H1 (cell line): ENCODE data around the gene CNOT3. TPM values are rescaled to one million over a fixed set of nuclear protein-coding genes. Genes with fewer than 3 reads are reported as not detected.

ENCODE experiments used
- CTCF ChIA-PET: fragments of 300-600 bp; sonication (Branson Sonifier 250); formaldehyde crosslinking; loops from one replicate; lab custom pipeline; 2021; ENCODE audit not compliant: partially characterized antibody; lab: Charles Lee
- POLR2A ChIA-PET: fragments of 300-600 bp; sonication (Branson Sonifier 250); formaldehyde crosslinking; loops from one replicate; lab custom pipeline; 2021; ENCODE audit warnings: inconsistent platforms; ENCODE audit not compliant: partially characterized antibody; lab: Charles Lee
- DNase-seq, 2 experiments: peaks; one replicate each; pipeline versions ENCODE4 v3.0.0 to v3.0.0-alpha.2; 2010 to 2022; ENCODE audit warnings: low spot score in 2 of 2, low read depth in 1 of 2, mixed read lengths in 1 of 2
- FAIRE-seq: peaks from 2 replicates; lab custom pipeline; 2011; peaks lifted over from hg19 to GRCh38; lab: Jason Lieb, UNC
- H2AFZ ChIP-seq: 2 replicates; pipeline ENCODE4 v1.8.1; 2012; ENCODE audit warnings: low read length, inconsistent platforms
- H2AK5ac ChIP-seq: 2 replicates; pipeline ENCODE4 v1.6.1; 2013; ENCODE audit warnings: low read depth, low read length
- H2BK120ac ChIP-seq: replicated peaks from 2 replicates; pipeline ENCODE3; 2013; ENCODE audit warnings: low read depth, low read length, inconsistent platforms
- H2BK12ac ChIP-seq: 2 replicates; pipeline ENCODE4 v1.6.1; 2013; ENCODE audit warnings: low read depth, low read length
- H2BK15ac ChIP-seq: 2 replicates; pipeline ENCODE4 v1.6.1; 2013; ENCODE audit warnings: low read length
- H2BK20ac ChIP-seq: 2 replicates; pipeline ENCODE4 v1.6.1; 2013; ENCODE audit warnings: low read length
- H2BK5ac ChIP-seq: 2 replicates; pipeline ENCODE4 v1.6.1; 2013; ENCODE audit warnings: low read depth, low read length
- H3K14ac ChIP-seq: 2 replicates; pipeline ENCODE4 v1.6.1; 2013; ENCODE audit warnings: inconsistent platforms; ENCODE audit not compliant: insufficient read length
- H3K18ac ChIP-seq: 2 replicates; pipeline ENCODE4 v1.6.1; 2013; ENCODE audit warnings: low read length; ENCODE audit errors: extremely low read depth
- H3K23ac ChIP-seq: 2 replicates; pipeline ENCODE4 v1.6.1; 2013; ENCODE audit warnings: inconsistent platforms; ENCODE audit not compliant: insufficient read length
- H3K23me2 ChIP-seq: 2 replicates; pipeline ENCODE4 v1.6.1; 2013; ENCODE audit warnings: low read depth, low read length
- H3K27ac ChIP-seq: 2 replicates; pipeline ENCODE4 v1.6.1; 2011; ENCODE audit warnings: low read depth, low read length, inconsistent platforms
- H3K27me3 ChIP-seq, 4 experiments: replicated peaks in 1 of 4; 1 replicate in 1 of 4; 2 replicates in 3 of 4; pipeline versions ENCODE4 v1.6.1 to v1.8.1; 2011 to 2013; ENCODE audit warnings: low read length in 3 of 4, mild to moderate bottlenecking in 3 of 4, inconsistent platforms in 2 of 4, mixed read lengths in 2 of 4, moderate library complexity in 1 of 4; ENCODE audit not compliant: control insufficient read depth in 3 of 4, insufficient read depth in 3 of 4; ENCODE audit errors: extremely low read depth in 1 of 4
- H3K36me3 ChIP-seq, 4 experiments: 2 replicates each; pipeline versions ENCODE4 v1.6.1 to v1.8.1; 2011 to 2013; ENCODE audit warnings: mild to moderate bottlenecking in 4 of 4, low read length in 3 of 4, moderate library complexity in 2 of 4, control low read depth in 1 of 4, inconsistent platforms in 1 of 4; ENCODE audit not compliant: insufficient read depth in 4 of 4, control insufficient read depth in 2 of 4
- H3K4ac ChIP-seq: replicated peaks from 2 replicates; pipeline ENCODE3; 2013; ENCODE audit warnings: low read length, low read depth, mixed read lengths, inconsistent platforms; ENCODE audit not compliant: insufficient read length
- H3K4me1 ChIP-seq, 4 experiments: replicated peaks in 1 of 4; 1 replicate in 1 of 4; 2 replicates in 3 of 4; pipeline versions ENCODE4 v1.6.1 to v1.8.1; 2011 to 2013; ENCODE audit warnings: low read length in 3 of 4, inconsistent platforms in 2 of 4, mixed read lengths in 1 of 4; ENCODE audit not compliant: insufficient read depth in 4 of 4, control insufficient read depth in 3 of 4
- H3K4me2 ChIP-seq, 2 experiments: 2 replicates each; pipeline versions ENCODE4 v1.6.1 to v1.8.1; 2011 to 2013; ENCODE audit warnings: low read depth in 2 of 2, low read length in 2 of 2, control low read depth in 1 of 2, inconsistent platforms in 1 of 2, mild to moderate bottlenecking in 1 of 2; ENCODE audit not compliant: insufficient read depth in 1 of 2
- H3K4me3 ChIP-seq, 4 experiments: fragments of 200-600, 300-600 bp in 1 of 4; sonication (generic), shearing (Covaris generic), sonication (Bioruptor Twin) in 1 of 4; 2 replicates each; pipeline versions ENCODE4 v1.5.1 to v1.8.1; 2011 to 2016; ENCODE audit warnings: low read length in 4 of 4, low read depth in 3 of 4, control low read depth in 2 of 4, inconsistent platforms in 2 of 4, mild to moderate bottlenecking in 2 of 4, mixed read lengths in 1 of 4, moderate library complexity in 1 of 4; ENCODE audit not compliant: insufficient read depth in 2 of 4; ENCODE audit errors: extremely low read depth in 1 of 4
- H3K56ac ChIP-seq: replicated peaks from 2 replicates; pipeline ENCODE3; 2013; ENCODE audit warnings: low read depth, mild to moderate bottlenecking, mixed read lengths, low read length, inconsistent platforms; ENCODE audit not compliant: insufficient read length
- H3K79me1 ChIP-seq: 2 replicates; pipeline ENCODE4 v1.6.1; 2013; ENCODE audit warnings: low read depth, low read length, control low read depth
- H3K79me2 ChIP-seq, 2 experiments: 2 replicates each; pipeline versions ENCODE4 v1.6.1 to v1.8.1; 2012 to 2013; ENCODE audit warnings: low read length in 2 of 2, mild to moderate bottlenecking in 2 of 2, inconsistent platforms in 1 of 2; ENCODE audit not compliant: insufficient read depth in 2 of 2, control insufficient read depth in 1 of 2
- H3K9ac ChIP-seq, 4 experiments: replicated peaks in 1 of 4; 1 replicate in 1 of 4; 2 replicates in 3 of 4; pipeline versions ENCODE4 v1.6.1 to v1.8.1; 2011 to 2013; ENCODE audit warnings: low read depth in 3 of 4, low read length in 3 of 4, control low read depth in 2 of 4, mild to moderate bottlenecking in 2 of 4, moderate library complexity in 2 of 4, inconsistent platforms in 1 of 4; ENCODE audit errors: extremely low read depth in 1 of 4
- H3K9me3 ChIP-seq, 2 experiments: 2 replicates each; pipeline versions ENCODE4 v1.6.1 to v1.8.1; 2012 to 2013; ENCODE audit warnings: mild to moderate bottlenecking in 2 of 2, moderate library complexity in 2 of 2, control low read depth in 1 of 2, inconsistent platforms in 1 of 2, low read depth in 1 of 2, low read length in 1 of 2, mixed read lengths in 1 of 2; ENCODE audit not compliant: insufficient read depth in 2 of 2
- H4K20me1 ChIP-seq, 2 experiments: replicated peaks in 1 of 2; 2 replicates each; pipeline versions ENCODE3 to v1.8.1; 2011 to 2013; ENCODE audit warnings: inconsistent platforms in 2 of 2, low read length in 2 of 2, mild to moderate bottlenecking in 1 of 2; ENCODE audit not compliant: insufficient read depth in 2 of 2, control insufficient read depth in 1 of 2
- H4K5ac ChIP-seq: 2 replicates; pipeline ENCODE4 v1.6.1; 2013; ENCODE audit warnings: low read length, low read depth, mixed read lengths, inconsistent platforms; ENCODE audit not compliant: insufficient read length
- H4K8ac ChIP-seq: 2 replicates; pipeline ENCODE4 v1.8.0; 2013; ENCODE audit warnings: mild to moderate bottlenecking, moderate library complexity, low read length, inconsistent platforms; ENCODE audit not compliant: insufficient read depth; ENCODE audit errors: extremely low read depth
- H4K91ac ChIP-seq: replicated peaks from 2 replicates; pipeline ENCODE3; 2013; ENCODE audit warnings: low read length, mixed read lengths, inconsistent platforms; ENCODE audit not compliant: insufficient read length
- CTBP2 ChIP-seq: IDR thresholded peaks from 2 replicates; pipeline ENCODE4 v1.7.0; 2011; ENCODE audit warnings: borderline replicate concordance, mild to moderate bottlenecking, moderate library complexity, mixed read lengths, low read length; ENCODE audit not compliant: insufficient read depth, insufficient read length
- GABPA ChIP-seq: IDR thresholded peaks from 2 replicates; pipeline ENCODE4 v1.6.1; 2011; ENCODE audit warnings: mild to moderate bottlenecking, low read length, moderate library complexity, borderline replicate concordance; ENCODE audit not compliant: insufficient read depth
- KDM1A ChIP-seq: fragments of 200-600, 300-600 bp; sonication (generic); IDR thresholded peaks from 2 replicates; pipeline ENCODE4 v1.7.1; 2016; ENCODE audit warnings: mild to moderate bottlenecking, low read length, borderline replicate concordance
- RBBP5 ChIP-seq: IDR thresholded peaks from 2 replicates; pipeline ENCODE4 v1.7.1; 2012; ENCODE audit warnings: low read depth, mild to moderate bottlenecking, inconsistent platforms, low read length, moderate library complexity, borderline replicate concordance
- WGBS, 2 experiments: shearing (Covaris generic) in 1 of 2; methylation state at CpG; one replicate each; pipeline versions ENCODE4 v1.1.6 to v1.1.7; 2013 to 2015; ENCODE audit warnings: low lambda C conversion rate in 2 of 2, mixed read lengths in 2 of 2, inconsistent platforms in 1 of 2, low coverage in 1 of 2, missing lambda C conversion rate in 1 of 2; ENCODE audit not compliant: insufficient replicate concordance in 2 of 2, insufficient coverage in 1 of 2, insufficient read length in 1 of 2; ENCODE audit errors: extremely low coverage in 1 of 2, missing lambda C conversion rate in 1 of 2; 5-methylcytosine and 5-hydroxymethylcytosine counted together
- polyA plus RNA-seq, 7 experiments: library from polyadenylated mRNA; depleted of rRNA in 3 of 7; stranded (reverse) in 5 of 7; unstranded in 2 of 7; fragments of >200 nt in 5 of 7; fragments of 200-250 nt in 2 of 7; gene quantifications; 1 replicate in 5 of 7; 2 replicates in 1 of 7; 4 replicates in 1 of 7; pipeline versions ENCODE4 v1.2.1 to v1.2.3, GENCODE V29; 2011 to 2013; ENCODE audit warnings: missing spikeins in 2 of 7, mixed read lengths in 2 of 7
- total RNA-seq: library from RNA; stranded (reverse); fragmentation: NEBNext Ultra II Directional; extraction: Animal tissue kit (Norgen Biotek cat#: 25700); gene quantifications from 2 replicates; pipeline ENCODE4 v1.2.1, GENCODE V29; 2021
- TF ChIP-seq, protein P1 (sequence below), 3 experiments: IDR thresholded peaks; 1 replicate in 2 of 3; 2 replicates in 1 of 3; pipeline versions ENCODE4 v1.5.1 to v1.6.1; 2011; ENCODE audit warnings: low read length in 3 of 3, mild to moderate bottlenecking in 3 of 3, inconsistent platforms in 2 of 3, low read depth in 1 of 3, moderate library complexity in 1 of 3; ENCODE audit not compliant: insufficient read depth in 1 of 3; ENCODE audit errors: control extremely low read depth in 1 of 3

The CNOT3 gene
- total and polyA plus RNA-seq, 2 of the 8 experiments (the other 6 are each of a cell fraction or from before 2014, with no cell fraction given): 21.2 to 86.4 TPM

DNA sequence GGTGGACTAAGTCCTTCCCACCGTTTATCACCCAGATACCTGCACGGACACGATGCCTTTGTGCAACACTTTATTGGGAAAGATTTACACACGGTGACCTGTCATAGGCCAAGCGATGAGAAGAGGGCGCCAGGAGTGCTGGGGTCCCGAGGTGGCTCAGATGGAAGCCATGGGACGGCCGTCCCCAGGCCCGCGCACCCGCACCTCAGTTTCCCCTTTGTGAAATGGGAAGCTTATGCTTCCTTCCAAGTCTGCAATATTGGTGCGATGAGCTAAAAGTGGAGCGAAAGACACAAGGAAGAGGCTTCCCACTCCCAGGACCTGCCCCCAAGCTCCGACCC lies 35.8 kb downstream of the CNOT3 start:
- Histone ChIP-seq H4K20me1 (peaks cover 2 to 6% of the 10 kb centered on the region in 2 experiments), H3K23me2 (no peaks in the 10 kb centered on the region; the same call in 1 of the 2 replicates), H3K27me3 (no peaks in the 10 kb centered on the region), H3K4me1 (peaks cover 0 to 7% (median 3%) of the 10 kb centered on the region in 4 experiments; a peak in 6 of 7 replicates), H2BK120ac (no peak overlapping the region), H2BK15ac (no peak overlapping the region), H2AK5ac (no peak overlapping the region), H4K91ac (peak overlapping the region; percentile 17), H3K14ac (no peak overlapping the region), H2BK5ac (0 out of 2 replicates have a peak overlapping the region, but pooled peaks have one; percentile 3), H3K79me1 (no peaks in the 10 kb centered on the region), H4K8ac (no peak overlapping the region; the same call in 1 of the 2 replicates), H3K36me3 (peaks cover 0 to 3% (median 0%) of the 10 kb centered on the region in 4 experiments; a peak in 2 of 8 replicates), H3K9me3 (no peaks in the 10 kb centered on the region), H3K9ac (no peak overlapping the region), H4K5ac (no peak overlapping the region), H3K56ac (no peak overlapping the region), H3K4me3 (peak overlapping the region in 1 of 4 experiments; percentile 36; a peak in 1 of 8 replicates), H2BK12ac (no peak overlapping the region), H2BK20ac (no peak overlapping the region), H3K23ac (no peak overlapping the region), H3K27ac (no peak overlapping the region), H3K79me2 (no peaks in the 10 kb centered on the region), H2AFZ (no peak overlapping the region), H3K4me2 (peak overlapping the region; percentile 45 to 72), H3K4ac (no peak overlapping the region), H3K18ac (no peak overlapping the region)
- ChIA-PET CTCF (interaction anchor here (0.6 to 2.6 kb wide), 9 partner anchors 9 to 1287 kb away, joined by 3 to 8 read pairs (median 5); partner anchors contain the start of genes LENG1 and RPS9), POLR2A (interaction anchor here (0.7 to 6.7 kb wide), 16 partner anchors 9 to 243 kb away, joined by 3 to 55 read pairs (median 7); partner anchors contain the start of genes CNOT3, LENG1, MBOAT7 and PRPF31)
- FAIRE-seq: no peak
- 53% methylated on average over 15 of the region's 15 CpGs; no CpG with 5 or more reads in 1 of the 2 experiments for WGBS, 2 experiments
- no peak for TF ChIP-seq KDM1A
- 0 out of 2 replicates have a peak, but pooled peaks have one; percentile 3 for TF ChIP-seq GABPA
- TF ChIP-seq, protein P1, sequence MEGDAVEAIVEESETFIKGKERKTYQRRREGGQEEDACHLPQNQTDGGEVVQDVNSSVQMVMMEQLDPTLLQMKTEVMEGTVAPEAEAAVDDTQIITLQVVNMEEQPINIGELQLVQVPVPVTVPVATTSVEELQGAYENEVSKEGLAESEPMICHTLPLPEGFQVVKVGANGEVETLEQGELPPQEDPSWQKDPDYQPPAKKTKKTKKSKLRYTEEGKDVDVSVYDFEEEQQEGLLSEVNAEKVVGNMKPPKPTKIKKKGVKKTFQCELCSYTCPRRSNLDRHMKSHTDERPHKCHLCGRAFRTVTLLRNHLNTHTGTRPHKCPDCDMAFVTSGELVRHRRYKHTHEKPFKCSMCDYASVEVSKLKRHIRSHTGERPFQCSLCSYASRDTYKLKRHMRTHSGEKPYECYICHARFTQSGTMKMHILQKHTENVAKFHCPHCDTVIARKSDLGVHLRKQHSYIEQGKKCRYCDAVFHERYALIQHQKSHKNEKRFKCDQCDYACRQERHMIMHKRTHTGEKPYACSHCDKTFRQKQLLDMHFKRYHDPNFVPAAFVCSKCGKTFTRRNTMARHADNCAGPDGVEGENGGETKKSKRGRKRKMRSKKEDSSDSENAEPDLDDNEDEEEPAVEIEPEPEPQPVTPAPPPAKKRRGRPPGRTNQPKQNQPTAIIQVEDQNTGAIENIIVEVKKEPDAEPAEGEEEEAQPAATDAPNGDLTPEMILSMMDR (IDR thresholded peaks at IDR 0.05; ENCODE audit: control extremely low read depth in 1 of 3, insufficient read depth in 1 of 3, low read depth in 1 of 3, low read length in 3 of 3): no peak
- TF ChIP-seq CTBP2: no peak
- no peak for TF ChIP-seq RBBP5
- DNase-seq: no peak
